ENCODE data around the gene KANSL1. TPM values are rescaled to one million over a fixed set of nuclear protein-coding genes. Genes with fewer than 3 reads are reported as not detected.
"Not testable (repeated sequence)": the region's sequence is repeated elsewhere in the genome, so short reads cannot be mapped to it uniquely, and the experiment has no call there.

The KANSL1 gene
- total and polyA plus RNA-seq, 8 donors = 65.9 to 129 (median 79.0) TPM

- Histone ChIP-seq H3K9me3 (no peaks in the 10 kb centered on the region), H3K4me3 (no peak overlapping the region)
- intact Hi-C loops (cut with DNase I) = no loop called here
Observed at GRCh38 chr17:46008591-46008990, 184.6 kb downstream of the KANSL1 start.

GRCh38 chr17:46007461-46007965, 185.7 kb downstream of the KANSL1 start:
- Histone ChIP-seq H3K9me3 (no peaks in the 10 kb centered on the region), H3K36me3 (no peaks in the 10 kb centered on the region), H3K4me1 (no peaks in the 10 kb centered on the region), H3K27me3 (peaks cover 0 to 4% of the 10 kb centered on the region in 2 donors), H3K4me3 (no peak overlapping the region), H3K27ac (no peak overlapping the region)
- TF ChIP-seq CTCF (IDR thresholded peaks at IDR 0.05) = no peak
- intact Hi-C loops (cut with DNase I) = no loop called here
- DNase-seq (no peak), ATAC-seq (no peak)

More at GRCh38 chr17:46008591-46008990, 184.6 kb downstream of the KANSL1 start:
- Histone ChIP-seq H3K27ac (no peak overlapping the region), H3K36me3 (no peaks in the 10 kb centered on the region), H3K27me3 (peaks cover 0 to 4% of the 10 kb centered on the region in 2 donors), H3K4me1 (no peaks in the 10 kb centered on the region)
- DNase-seq (no peak), ATAC-seq (no peak)
- no peak for TF ChIP-seq CTCF (IDR thresholded peaks at IDR 0.05)

- H3K4me1 ChIP-seq; H3K9me3 ChIP-seq; ATAC-seq; H3K27me3 ChIP-seq; H3K36me3 ChIP-seq; intact Hi-C loops (cut with DNase I); DNase-seq; H3K27ac ChIP-seq; H3K4me3 ChIP-seq: not testable (repeated sequence)
Observed at GRCh38 chr17:46006082-46006481, 187.1 kb downstream of the KANSL1 start.

- DNase-seq = peak in 1 of 4 donors; percentile 24
- intact Hi-C loops (cut with DNase I) = loop anchor here in 1 of 2 donors (5.0 kb wide), 1 partner anchor 208 kb away; no protein-coding TSS in a partner anchor
- ATAC-seq = peak; percentile 40
Observed at GRCh38 chr17:46003907-46004748, 189.1 kb downstream of the KANSL1 start.

GRCh38 chr17:46002973-46003316, 190.3 kb downstream of the KANSL1 start:
- H3K27ac ChIP-seq = no peak overlapping the region
- H3K36me3 ChIP-seq = no peaks in the 10 kb centered on the region
- no peaks in the 10 kb centered on the region for H3K9me3 ChIP-seq
- DNase-seq (no peak), ATAC-seq (no peak)
- TF ChIP-seq CTCF (IDR thresholded peaks at IDR 0.05) = no peak
- intact Hi-C loops (cut with DNase I) = loop anchor here in 1 of 2 donors (5.0 kb wide), 1 partner anchor 209 kb away; no protein-coding TSS in a partner anchor
- H3K4me3 ChIP-seq = no peak overlapping the region
- H3K4me1 ChIP-seq = no peaks in the 10 kb centered on the region
- no peaks in the 10 kb centered on the region for H3K27me3 ChIP-seq

More at GRCh38 chr17:46003907-46004748, 189.1 kb downstream of the KANSL1 start:
- Histone ChIP-seq H3K27ac (no peak overlapping the region), H3K4me3 (no peak overlapping the region), H3K36me3 (no peaks in the 10 kb centered on the region), H3K4me1 (no peaks in the 10 kb centered on the region), H3K9me3 (no peaks in the 10 kb centered on the region), H3K27me3 (no peaks in the 10 kb centered on the region)
- no peak for TF ChIP-seq CTCF (IDR thresholded peaks at IDR 0.05)
